ENCODE results near the gene NRIP3.

NRIP3 gene

GRCh38 chr11:9003573-9004182 lies at the start of gene NRIP3:
Gene NRIP3, minus strand, starts transcription at chr11:9004001. Its CDS starts 66 bp downstream, at chr11:9003935.
- DNase-seq: peak in 34 of 51 donors; percentile 3 to 67 (median 38)

- no peak for DNase-seq
Observed at GRCh38 chr11:9052316-9052715, 48.5 kb upstream of the NRIP3 start.

GRCh38 chr11:9049959-9050358 lies 46.2 kb upstream of the NRIP3 start:
- DNase-seq: no peak

GRCh38 chr11:9047964-9048523 lies 44.2 kb upstream of the NRIP3 start:
- DNase-seq: no peak

GRCh38 chr11:9046481-9046880 lies 42.7 kb upstream of the NRIP3 start:
- DNase-seq: no peak

GRCh38 chr11:9042488-9042887 lies 38.7 kb upstream of the NRIP3 start:
- no peak for DNase-seq

- DNase-seq: no peak
Observed at GRCh38 chr11:9041747-9042146, 37.9 kb upstream of the NRIP3 start.

GRCh38 chr11:9040410-9040809 lies 36.6 kb upstream of the NRIP3 start:
- DNase-seq: no peak

- no peak for DNase-seq
Observed at GRCh38 chr11:9039863-9040262, 36.1 kb upstream of the NRIP3 start.

GRCh38 chr11:9039198-9039597 lies 35.4 kb upstream of the NRIP3 start:
- no peak for DNase-seq

GRCh38 chr11:9038541-9038940 lies 34.7 kb upstream of the NRIP3 start:
- no peak for DNase-seq

- DNase-seq: no peak
Observed at GRCh38 chr11:9037963-9038362, 34.2 kb upstream of the NRIP3 start.

GRCh38 chr11:9037046-9037780 lies 33.4 kb upstream of the NRIP3 start:
- no peak for DNase-seq

- no peak for DNase-seq
Observed at GRCh38 chr11:9030601-9031000, 26.8 kb upstream of the NRIP3 start.

- DNase-seq: no peak
Observed at GRCh38 chr11:9029422-9029821, 25.6 kb upstream of the NRIP3 start.

GRCh38 chr11:9028581-9028980 lies 24.8 kb upstream of the NRIP3 start:
- DNase-seq: no peak

GRCh38 chr11:9025101-9025850 lies 21.5 kb upstream of the NRIP3 start:
- peak in 1 of 51 donors; percentile 13 for DNase-seq

GRCh38 chr11:9022961-9023680 lies 19.3 kb upstream of the NRIP3 start:
- no peak for DNase-seq

GRCh38 chr11:9020916-9021315 lies 17.1 kb upstream of the NRIP3 start:
- no peak for DNase-seq

- no peak for DNase-seq
Observed at GRCh38 chr11:9019861-9020260, 16.1 kb upstream of the NRIP3 start.

GRCh38 chr11:9017773-9018172 lies 14.0 kb upstream of the NRIP3 start:
- peak in 10 of 51 donors; percentile 5 to 38 (median 21) for DNase-seq

Data from hypothalamus (tissue), 51 donors.